ENCODE data around the gene SESTD1.
"Not testable (repeated sequence)": the region's sequence is repeated elsewhere in the genome, so short reads cannot be mapped to it uniquely, and the experiment has no call there.

SESTD1 gene

GRCh38 chr2:179237209-179237946, 27.3 kb downstream of the SESTD1 start:
- DNase-seq = no peak

DNA sequence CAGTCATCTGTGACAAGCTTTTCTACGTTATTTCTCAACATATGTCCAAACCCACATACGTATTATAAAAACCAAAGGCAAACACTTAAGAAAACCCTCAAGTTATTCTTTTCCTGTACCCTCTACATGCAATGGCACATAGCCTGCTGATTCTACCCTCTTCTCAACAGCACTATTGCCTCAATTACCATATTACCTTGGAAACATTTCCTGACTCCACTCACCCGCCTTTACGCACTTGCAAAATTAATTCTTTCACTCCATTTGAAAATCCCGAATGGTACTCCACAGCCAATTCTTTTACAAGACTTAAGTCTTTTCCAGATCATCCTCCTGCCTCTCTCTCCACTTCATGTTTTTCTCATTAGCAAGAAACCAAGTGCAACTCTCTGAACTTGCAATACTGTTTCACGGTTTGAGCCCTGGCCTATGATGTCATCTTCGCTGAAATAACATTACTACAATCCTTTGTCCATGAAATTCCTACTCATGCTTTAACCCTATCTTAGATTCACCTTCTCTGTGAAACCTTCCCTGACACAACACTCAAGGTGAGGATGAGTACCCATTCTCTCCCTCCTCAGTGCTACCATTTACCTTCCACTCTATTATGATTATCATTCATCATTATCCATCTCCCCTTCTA, 29.0 kb downstream of the SESTD1 start:
- DNase-seq = no peak

DNA sequence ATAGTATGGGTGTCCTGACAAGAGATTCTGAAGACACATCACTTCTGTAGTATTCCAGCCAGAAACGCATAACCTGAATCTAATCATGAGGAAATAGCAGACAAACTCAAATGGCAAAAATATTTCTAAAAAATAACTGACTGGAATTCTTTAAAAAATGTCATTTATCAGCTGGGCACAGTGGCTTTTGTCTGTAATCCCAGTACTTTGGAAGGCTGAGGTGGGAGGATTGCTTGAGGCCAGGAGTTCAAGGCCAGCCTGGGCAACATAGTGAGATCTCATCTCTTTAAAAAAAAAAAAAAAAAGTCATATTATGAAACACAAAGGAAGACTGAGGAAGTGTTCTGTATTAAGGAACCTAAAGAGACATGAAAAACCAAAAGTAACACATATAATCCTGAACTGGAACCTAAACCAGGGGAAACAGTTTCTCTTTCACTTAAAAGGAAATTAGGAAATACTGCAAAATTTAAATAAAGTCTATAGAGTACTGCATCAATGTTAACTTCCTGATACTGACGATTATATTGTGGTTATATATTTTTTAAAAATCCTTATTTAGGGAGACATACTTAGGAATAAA, 29.9 kb downstream of the SESTD1 start:
- peak; percentile 36 for DNase-seq

DNA sequence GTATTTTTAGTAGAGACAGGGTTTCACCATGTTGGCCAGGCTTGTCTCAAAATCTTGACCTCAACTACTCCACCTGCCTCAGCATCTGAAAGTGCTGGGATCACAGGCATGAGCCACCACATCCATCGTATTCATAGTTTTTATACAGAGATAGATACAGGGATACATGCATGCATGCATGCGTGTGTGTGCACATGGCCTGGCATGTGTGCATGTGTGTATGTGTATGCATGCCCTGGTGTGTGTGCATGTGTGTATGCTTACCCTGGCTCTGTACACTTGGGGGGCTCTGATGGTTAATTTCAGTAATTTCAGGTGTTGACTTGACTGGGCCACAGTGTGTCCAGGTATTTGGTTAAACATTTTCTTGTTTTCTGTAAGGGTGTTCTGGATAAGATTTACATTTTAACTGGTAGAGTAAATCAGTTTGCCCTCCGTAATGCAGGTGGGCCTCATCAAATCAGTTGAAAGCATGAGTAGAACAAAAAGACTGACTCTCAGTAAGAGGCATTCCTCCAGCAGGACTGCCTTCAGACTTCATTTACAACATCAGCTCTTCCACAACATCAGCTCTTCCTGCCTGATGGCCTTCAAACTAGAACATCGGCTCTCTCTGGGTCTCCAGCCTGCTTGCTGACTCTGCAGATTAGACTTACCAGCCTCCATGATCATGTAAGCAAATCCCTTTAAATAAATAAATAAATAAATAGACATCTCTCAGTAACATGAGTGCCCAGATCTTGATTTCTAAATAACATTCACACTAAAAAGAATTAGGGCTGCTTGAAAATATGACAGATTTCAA, 30.8 kb downstream of the SESTD1 start:
- no peak for DNase-seq

DNA sequence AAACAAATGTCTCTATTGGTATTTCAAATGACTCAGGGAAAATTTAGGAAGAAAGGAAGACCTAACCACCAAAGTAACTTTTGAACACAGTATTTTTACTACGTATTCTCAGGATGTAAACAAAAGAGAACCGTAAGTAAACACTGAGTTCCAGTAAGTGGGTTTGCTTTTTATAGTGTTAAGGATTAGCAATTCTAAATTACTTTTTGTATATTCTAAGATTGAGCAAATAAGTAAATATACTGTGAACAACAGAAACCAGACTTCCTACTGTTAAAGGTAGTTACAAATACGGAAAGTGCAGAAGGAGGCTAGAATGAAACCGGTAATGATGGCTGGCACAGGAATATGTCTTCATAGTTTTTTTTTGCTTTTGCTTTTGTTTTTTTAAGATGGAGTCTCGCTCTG, 31.5 kb downstream of the SESTD1 start:
- no peak for DNase-seq

DNA sequence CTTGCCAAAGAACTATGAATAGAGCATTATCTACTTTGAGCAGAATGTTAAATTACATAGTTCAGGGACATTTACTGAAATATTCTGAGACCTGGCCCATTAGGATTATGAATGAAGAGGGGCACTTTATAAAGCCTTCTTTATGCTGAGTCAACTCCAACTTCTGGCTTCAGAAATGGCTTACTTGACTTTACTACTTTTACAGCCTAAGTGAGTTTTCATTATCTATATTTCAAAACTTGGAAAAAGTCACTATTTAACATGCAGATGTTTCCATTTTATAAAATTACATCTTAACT, 37.7 kb downstream of the SESTD1 start:
- peak; percentile 66 for DNase-seq

DNA sequence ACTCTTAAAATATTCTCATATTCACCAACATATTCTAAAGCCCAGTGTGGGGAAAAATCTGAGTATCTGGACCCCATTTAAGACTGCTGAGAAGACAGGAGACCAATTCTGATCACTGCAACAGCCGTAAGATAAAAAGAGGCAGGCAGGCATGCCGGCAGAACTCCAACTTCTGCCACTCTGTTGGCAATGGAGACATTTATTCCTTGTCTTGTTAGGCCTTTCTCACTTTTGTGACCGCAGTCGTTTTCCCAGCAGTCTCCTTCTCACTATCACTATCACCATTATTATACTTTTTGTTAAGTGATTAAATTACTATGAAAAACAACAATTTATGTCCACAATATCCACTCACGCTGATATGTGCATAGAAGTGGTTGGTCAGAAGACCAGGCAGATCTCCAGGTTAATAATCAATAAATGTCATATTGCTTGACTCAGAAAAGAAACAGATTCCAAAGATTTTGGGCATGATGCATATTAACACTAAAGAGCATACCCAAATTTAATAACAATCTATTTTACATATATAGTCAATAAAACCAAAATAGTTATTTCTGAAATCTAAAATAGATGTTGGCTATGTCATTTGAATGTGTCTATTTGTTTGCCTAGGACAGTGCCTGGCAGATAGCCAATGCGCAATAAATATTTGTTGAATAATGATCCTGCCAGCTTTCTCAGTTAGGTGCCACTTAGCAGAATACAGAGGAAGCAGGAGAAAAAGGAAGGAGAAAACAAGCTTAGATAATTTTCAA, 38.2 kb downstream of the SESTD1 start:
- DNase-seq = no peak

- no peak for DNase-seq
Measured at GRCh38 chr2:179224361-179224760, 40.3 kb downstream of the SESTD1 start.

DNA sequence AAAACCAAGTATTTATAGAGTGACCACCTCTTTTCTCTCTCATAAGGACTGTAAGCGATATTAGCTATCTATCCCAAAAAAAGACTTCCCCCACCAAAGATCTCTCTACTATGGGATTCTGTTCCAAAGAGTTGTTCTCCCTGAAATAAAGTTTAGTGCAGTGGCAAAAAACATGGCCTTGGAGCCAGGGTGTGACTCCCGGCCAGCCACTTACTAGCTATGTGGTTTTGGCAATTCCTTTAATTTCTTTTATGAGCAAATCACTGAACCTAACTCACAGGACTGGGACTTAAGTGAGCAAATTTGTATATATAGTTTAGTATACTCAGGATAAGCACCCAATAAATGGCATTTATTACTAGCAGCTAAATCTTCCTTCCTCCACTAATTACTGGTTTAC, 42.6 kb downstream of the SESTD1 start:
- no peak for DNase-seq

GRCh38 chr2:179218848-179219594, 45.6 kb downstream of the SESTD1 start:
- peak; percentile 87 for DNase-seq

DNA sequence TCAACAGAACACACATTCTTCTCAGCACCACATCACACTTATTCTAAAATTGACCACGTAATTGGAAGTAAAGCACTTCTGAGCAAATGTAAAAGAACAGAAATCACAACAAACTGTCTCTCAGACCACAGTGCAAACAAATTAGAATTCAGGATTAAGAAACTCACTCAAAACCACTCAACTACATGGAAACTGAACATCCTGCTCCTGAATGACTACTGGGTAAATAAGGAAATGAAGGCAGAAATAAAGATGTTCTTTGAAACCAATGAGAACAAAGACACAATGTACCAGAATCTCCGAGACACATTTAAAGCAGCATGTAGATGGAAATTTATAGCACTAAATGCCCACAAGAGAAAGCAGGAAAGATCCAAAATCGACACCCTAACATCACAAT, 50.0 kb downstream of the SESTD1 start:
- not testable (repeated sequence) for DNase-seq

DNA sequence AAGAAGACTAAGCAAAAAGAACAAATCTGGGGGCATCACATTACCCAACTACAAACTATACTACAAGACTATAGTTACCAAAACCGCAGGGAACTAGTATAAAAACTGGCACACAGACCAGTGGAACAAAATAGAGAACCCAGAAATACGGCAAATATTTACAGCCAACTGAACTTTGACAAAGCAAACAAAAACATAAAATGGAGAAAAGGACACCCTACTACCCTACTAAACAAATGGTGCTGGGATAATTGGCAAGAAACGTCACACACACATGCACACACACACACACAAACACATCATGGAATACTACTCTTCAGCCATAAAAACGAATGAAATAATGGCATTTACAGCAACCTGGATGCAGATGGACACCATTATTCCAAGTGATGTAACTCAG, 53.3 kb downstream of the SESTD1 start:
- no peak for DNase-seq

DNA sequence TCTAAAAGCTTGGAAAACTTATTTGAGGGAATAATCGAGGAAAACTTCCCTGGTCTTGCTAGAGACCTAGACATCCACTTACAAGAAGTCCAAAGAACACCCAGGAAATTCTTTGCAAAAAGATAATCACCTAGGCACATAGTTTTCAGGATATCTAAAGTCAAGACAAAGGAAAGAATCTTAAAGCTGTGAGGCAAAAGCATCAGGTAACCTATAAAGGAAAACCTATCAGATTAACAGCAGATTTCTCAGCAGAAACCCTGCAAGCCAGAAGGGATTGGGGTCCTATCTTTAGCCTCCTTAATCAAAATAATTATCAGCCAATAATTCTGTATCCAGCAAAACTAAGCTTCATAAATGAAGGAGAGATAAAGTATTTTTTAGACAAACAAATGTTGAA, 56.4 kb downstream of the SESTD1 start:
- DNase-seq = not testable (repeated sequence)

DNA sequence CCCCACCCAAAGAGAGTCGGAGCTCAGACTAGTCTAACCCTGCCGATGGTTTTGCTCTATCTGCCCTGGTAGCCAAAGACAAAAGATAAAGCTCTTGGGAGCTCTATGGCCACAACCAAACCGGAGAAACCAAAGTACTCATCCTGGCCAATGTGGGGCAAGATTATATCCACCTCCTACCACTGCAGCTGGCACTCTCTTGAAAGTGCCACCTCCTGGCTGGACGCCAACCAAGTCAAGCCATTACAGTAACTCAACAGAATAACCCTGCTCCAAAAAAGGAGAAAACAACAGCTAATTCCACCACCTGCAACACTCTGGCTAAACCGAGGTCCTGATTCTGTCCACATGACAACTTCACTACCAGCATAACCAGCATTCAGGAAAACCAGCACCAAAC, 57.6 kb downstream of the SESTD1 start:
- DNase-seq = no peak

- no peak for DNase-seq
Measured at GRCh38 chr2:179201869-179202268, 62.8 kb downstream of the SESTD1 start.

DNA sequence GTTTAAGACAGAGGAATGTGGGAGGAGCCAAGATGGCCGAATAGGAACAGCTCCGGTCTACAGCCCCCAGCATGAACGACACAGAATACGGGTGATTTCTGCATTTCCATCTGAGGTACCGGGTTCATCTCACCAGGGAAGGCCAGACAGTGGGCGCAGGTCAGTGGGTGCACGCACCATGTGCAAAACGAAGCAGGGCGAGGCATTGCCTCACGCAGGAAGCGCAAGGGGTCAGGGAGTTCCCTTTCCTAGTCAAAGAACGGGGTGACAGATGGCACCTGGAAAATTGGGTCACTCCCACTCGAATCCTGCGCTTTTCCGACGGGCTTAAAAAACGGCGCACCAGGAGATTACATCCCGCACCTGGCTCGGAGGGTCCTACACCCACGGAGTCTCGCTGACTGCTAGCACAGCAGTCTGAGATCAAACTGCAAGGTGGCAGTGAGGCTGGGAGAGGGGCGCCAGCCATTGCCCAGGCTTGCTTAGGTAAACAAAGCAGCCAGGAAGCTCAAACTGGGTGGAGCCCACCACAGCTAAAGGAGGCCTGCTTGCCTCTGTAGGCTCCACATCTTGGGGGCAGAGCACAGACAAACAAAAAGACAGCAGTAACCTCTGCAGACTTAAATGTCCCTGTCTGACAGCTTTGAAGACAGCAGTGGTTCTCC, 68.6 kb downstream of the SESTD1 start:
- not testable (repeated sequence) for DNase-seq

DNA sequence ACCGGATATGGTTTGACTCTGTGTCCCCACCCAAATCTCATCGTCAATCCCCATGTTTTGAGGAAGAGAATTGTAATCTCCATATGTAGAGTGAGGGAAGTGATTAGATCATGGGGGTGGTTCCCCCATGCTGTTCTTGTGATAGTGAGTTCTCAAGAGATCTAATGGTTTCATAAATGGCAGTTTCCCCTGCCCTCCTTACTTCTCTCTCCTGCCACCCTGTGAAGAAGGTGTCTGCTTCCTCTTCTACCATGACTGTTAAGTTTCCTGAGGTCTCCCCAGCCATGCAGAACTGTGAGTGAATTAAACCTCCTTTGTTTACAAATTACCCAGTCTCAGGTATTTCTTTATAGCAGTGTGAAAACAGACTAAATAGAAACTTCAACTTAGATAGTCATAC, 69.5 kb downstream of the SESTD1 start:
- DNase-seq = no peak

- no peak for DNase-seq
Measured at GRCh38 chr2:179193759-179194394, 70.8 kb downstream of the SESTD1 start.

DNA sequence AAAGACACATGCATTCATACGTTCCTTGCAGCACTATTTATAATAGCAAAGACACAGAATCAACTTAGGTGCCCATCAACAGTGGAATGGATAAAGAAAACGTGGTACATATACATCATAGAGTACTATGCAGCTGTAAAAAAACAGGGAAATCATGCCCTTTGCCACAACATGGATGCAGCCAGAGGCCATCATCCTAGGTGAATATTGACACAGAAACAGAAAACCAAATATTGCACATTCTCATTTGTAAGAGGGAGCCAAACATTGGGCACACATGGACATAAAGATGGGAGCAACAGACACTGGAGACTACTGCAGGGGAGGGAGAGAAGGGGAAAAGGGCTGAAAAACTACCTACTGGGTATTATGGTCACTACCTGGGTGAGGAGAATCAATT, 73.5 kb downstream of the SESTD1 start:
- no peak for DNase-seq

DNA sequence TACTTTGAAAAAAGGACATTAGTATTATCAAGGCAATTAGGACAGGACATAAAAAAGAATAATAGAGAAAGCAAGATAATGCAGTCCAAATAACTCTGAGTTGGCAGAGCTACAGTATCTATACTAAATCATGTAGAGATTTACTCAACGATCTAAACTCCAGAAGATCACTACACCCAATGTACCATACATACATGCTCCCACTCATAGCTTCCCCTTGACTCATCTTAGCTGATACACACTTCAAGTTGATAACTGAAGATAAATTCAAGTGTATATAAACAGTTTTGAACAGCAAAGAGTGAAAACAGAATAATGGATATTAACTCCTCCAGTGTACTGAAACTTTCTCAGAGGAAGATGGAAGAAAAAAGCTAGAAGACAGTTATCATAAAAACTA, 78.5 kb downstream of the SESTD1 start:
- no peak for DNase-seq

DNA sequence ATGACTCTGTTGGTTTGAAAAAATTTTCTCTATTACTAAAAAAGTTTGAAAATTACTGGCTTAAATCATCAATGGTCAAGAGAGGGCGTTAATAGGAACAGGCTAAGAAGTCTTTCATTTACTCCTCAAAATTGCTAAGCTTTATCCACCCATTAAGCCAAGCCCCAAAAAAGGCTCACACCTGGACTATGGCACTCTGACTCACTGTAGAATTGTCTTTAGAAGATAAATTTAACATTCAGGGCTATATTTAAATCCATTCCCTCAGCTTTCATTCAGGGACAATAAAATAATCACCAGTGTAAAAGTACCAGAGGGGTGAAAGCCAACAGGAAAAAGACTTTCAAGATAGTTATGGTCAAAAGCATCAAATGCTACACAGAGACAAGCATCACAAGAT, 80.0 kb downstream of the SESTD1 start:
- no peak for DNase-seq
